ENCODE data around the gene DBI. TPM values are rescaled to one million over a fixed set of nuclear protein-coding genes. Genes with fewer than 3 reads are reported as not detected.

DBI gene
- total and polyA plus RNA-seq, 2 of the 13 experiments (the other 11 are each of a cell fraction or from before 2014, with no cell fraction given) = 330 to 659 TPM

- TF ChIP-seq DDIT3 (CRISPR knock-in tag; IDR thresholded peaks at IDR 0.05) (no peak), CSRNP1 (CRISPR knock-in tag; IDR thresholded peaks at IDR 0.05) (peak; percentile 98), ZNF468 (CRISPR knock-in tag; IDR thresholded peaks at IDR 0.05) (no peak), ZNF790 (CRISPR knock-in tag; IDR thresholded peaks at IDR 0.05; ENCODE audit: borderline replicate concordance) (peak; percentile 89; the same call in 1 of the 2 replicates), ETV5 (CRISPR knock-in tag; IDR thresholded peaks at IDR 0.05; ENCODE audit: borderline replicate concordance) (peak; percentile 98), ZBTB3 (CRISPR knock-in tag; IDR thresholded peaks at IDR 0.05; ENCODE audit: borderline replicate concordance, low read depth) (0 out of 2 replicates have a peak, but pooled peaks have one; percentile 2), ZNF142 (CRISPR knock-in tag; IDR thresholded peaks at IDR 0.05) (peak; percentile 91), ZNF138 (CRISPR knock-in tag; IDR thresholded peaks at IDR 0.05; ENCODE audit: low read depth) (no peak; the same call in 1 of the 2 replicates), ZC3H13 (CRISPR knock-in tag; IDR thresholded peaks at IDR 0.05) (peak; percentile 92), ZNF615 (CRISPR knock-in tag; IDR thresholded peaks at IDR 0.05; ENCODE audit: borderline replicate concordance) (no peak; the same call in 1 of the 2 replicates), RERE (CRISPR knock-in tag; IDR thresholded peaks at IDR 0.05; ENCODE audit: low read depth) (peak; percentile 54; the same call in 1 of the 2 replicates), BRD4 (CRISPR knock-in tag; IDR thresholded peaks at IDR 0.05) (no peak; the same call in 1 of the 2 replicates)
Measured at GRCh38 chr2:119366649-119367471, at the start of gene DBI, which contains the start of gene C2orf76 (continued).

All from HepG2 (cell line).